Fibroblast of the aortic adventitia (primary cell): Measurements from ENCODE around the gene SLC13A4. TPM values are rescaled to one million over a fixed set of nuclear protein-coding genes. Genes with fewer than 3 reads are reported as not detected.

Experiments used
- DNase-seq: peaks from one replicate; pipeline ENCODE4 v3.0.0-alpha.2; 2010; ENCODE audit warnings: low read depth
- H3K4me3 ChIP-seq: 2 replicates; pipeline ENCODE4 v1.5.1; 2011; ENCODE audit warnings: low read depth, mild to moderate bottlenecking, control low read depth, low read length, moderate library complexity
- CTCF ChIP-seq: IDR thresholded peaks from 2 replicates; pipeline ENCODE4 v1.5.1; 2011; ENCODE audit warnings: mild to moderate bottlenecking, low read length, control low read depth, inconsistent platforms; ENCODE audit not compliant: insufficient read depth
- total RNA-seq: library from RNA; depleted of rRNA; stranded (reverse); fragments of >200 nt; gene quantifications from 2 replicates; pipeline ENCODE4 v1.2.3, GENCODE V29; 2012; ENCODE audit warnings: low replicate concordance

Gene SLC13A4
- total RNA-seq, 1 donor, result 0.99 TPM

GRCh38 chr7:135731131-135731530 lies 3.1 kb upstream of the SLC13A4 start:
- no peak overlapping the region for H3K4me3 ChIP-seq
- TF ChIP-seq CTCF, result no peak
- no peak for DNase-seq

GRCh38 chr7:135729230-135729629 lies 1.2 kb upstream of the SLC13A4 start:
- DNase-seq, result peak; percentile 56
- no peak overlapping the region for H3K4me3 ChIP-seq
- TF ChIP-seq CTCF, result no peak

- DNase-seq, result no peak
- TF ChIP-seq CTCF, result no peak
- no peak overlapping the region for H3K4me3 ChIP-seq
These were observed 894 bp downstream of the SLC13A4 start for GRCh38 chr7:135726911-135727673.

- no peak overlapping the region for H3K4me3 ChIP-seq
- DNase-seq, result no peak
- TF ChIP-seq CTCF, result no peak
These were observed 1.7 kb downstream of the SLC13A4 start for GRCh38 chr7:135726276-135726788.

GRCh38 chr7:135723411-135723810 lies 4.6 kb downstream of the SLC13A4 start:
- no peak overlapping the region for H3K4me3 ChIP-seq
- TF ChIP-seq CTCF, result no peak
- no peak for DNase-seq

GRCh38 chr7:135721198-135721820 lies 6.7 kb downstream of the SLC13A4 start:
- DNase-seq, result no peak
- no peak for TF ChIP-seq CTCF
- H3K4me3 ChIP-seq, result no peak overlapping the region
